ENCODE measurements around the gene JMJD7.

GRCh38 chr15:41836073-41836472 is 8.2 kb downstream of the JMJD7 start:
- no peak for TF ChIP-seq CTCF (IDR thresholded peaks at IDR 0.05 in 8 of 11, conservative IDR thresholded peaks at IDR 0.05 in 3 of 11)
- no peak for TF ChIP-seq POLR2AphosphoS5 (IDR thresholded peaks at IDR 0.05)
